ENCODE data around the gene RNF208. TPM values are rescaled to one million over a fixed set of nuclear protein-coding genes. Genes with fewer than 3 reads are reported as not detected.
A peak's percentile ranks its signal among the peaks of the same experiment; 100 is the strongest.

Gene RNF208
- total RNA-seq, 5 donors from 2014 or later (not counting 1 experiment from before 2014, with no cell fraction given), result 0.56 to 1.6 (median 1.5) TPM

DNA sequence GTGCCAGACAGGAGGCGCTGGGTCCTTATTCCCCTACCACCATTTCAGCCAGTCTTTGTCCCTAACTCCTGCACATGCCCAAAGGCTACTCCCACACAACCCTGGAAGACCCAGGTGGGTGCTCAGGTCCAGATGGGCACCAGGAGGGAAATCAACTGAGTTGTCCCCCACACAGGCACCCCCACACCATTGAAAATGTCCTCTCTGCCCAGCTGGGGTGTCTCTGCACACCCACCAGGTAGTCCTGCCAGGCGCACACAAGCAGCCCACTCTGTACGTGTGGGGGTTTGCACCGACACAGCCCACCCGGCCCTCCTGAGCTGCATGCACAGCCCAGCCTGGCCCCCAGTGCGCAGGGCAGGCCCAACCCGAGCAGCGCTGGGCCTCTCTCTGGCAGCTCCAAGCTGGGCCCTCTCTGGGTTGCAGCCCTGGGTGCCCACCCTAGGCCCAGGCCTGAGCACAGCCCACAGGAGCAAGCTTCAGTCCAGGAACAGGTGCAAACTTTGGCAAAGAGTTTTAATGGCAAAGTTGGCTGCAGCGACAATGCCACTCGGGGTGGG, 2.2 kb downstream of the RNF208 start:
- DNase-seq (no peak), ATAC-seq (replicated peaks in 1 of 4) (no peak)
- ChIA-PET POLR2A (no interaction called here), CTCF (no interaction called here)
- Histone ChIP-seq H3K9me3 (no peaks in the 10 kb centered on the region), H3K27ac (ENCODE audit: low read length) (no peak overlapping the region), H3K4me3 (ENCODE audit: control insufficient read depth in 1 of 2, extremely low read depth in 1 of 2, low read length in 1 of 2) (no peak overlapping the region), H3K36me3 (ENCODE audit: control insufficient read depth in 2 of 2, extremely low read depth in 1 of 2, insufficient read depth in 1 of 2, low read length in 1 of 2) (peaks cover 0 to 2% of the 10 kb centered on the region in 2 donors), H3K27me3 (replicated peaks in 1 of 2; ENCODE audit: control insufficient read depth in 2 of 2, extremely low read depth in 1 of 2, insufficient read depth in 2 of 2, low read length in 1 of 2) (peaks cover 0 to 11% of the 10 kb centered on the region in 2 experiments), H3K4me1 (ENCODE audit: control insufficient read depth in 1 of 2, extremely low read depth in 1 of 2, insufficient read depth in 2 of 2, low read length in 2 of 2) (peaks cover 2 to 28% of the 10 kb centered on the region in 2 experiments)
- Mint-ChIP-seq H3K9me3 (no peaks in the 10 kb centered on the region), H3K4me3 (peak overlapping the region in 2 of 3 donors; percentile 21 to 55), H3K36me3 (no peaks in the 10 kb centered on the region), H3K27me3 (no peaks in the 10 kb centered on the region), H3K4me1 (peaks cover 0 to 5% (median 4%) of the 10 kb centered on the region in 3 donors), H3K27ac (no peak overlapping the region)
- WGBS (ENCODE audit: insufficient coverage), result 91% methylated on average over 10 of the region's 10 CpGs

GRCh38 chr9:137218754-137219271, 3.2 kb downstream of the RNF208 start:
- 95% methylated on average over 10 of the region's 12 CpGs for WGBS (ENCODE audit: insufficient coverage)
- H3K4me1 ChIP-seq (ENCODE audit: control insufficient read depth in 1 of 2, extremely low read depth in 1 of 2, insufficient read depth in 2 of 2, low read length in 2 of 2), result peaks cover 2 to 20% of the 10 kb centered on the region in 2 experiments
- Mint-ChIP-seq H3K9me3 (no peaks in the 10 kb centered on the region), H3K27ac (no peak overlapping the region), H3K36me3 (no peaks in the 10 kb centered on the region), H3K4me3 (no peak overlapping the region), H3K27me3 (no peaks in the 10 kb centered on the region), H3K4me1 (peaks cover 0 to 3% (median 3%) of the 10 kb centered on the region in 3 donors)
- peaks cover 0 to 11% of the 10 kb centered on the region in 2 experiments for H3K27me3 ChIP-seq (replicated peaks in 1 of 2; ENCODE audit: control insufficient read depth in 2 of 2, extremely low read depth in 1 of 2, insufficient read depth in 2 of 2, low read length in 1 of 2)
- no peak for DNase-seq
- ChIA-PET CTCF (interaction anchor here (0.7 kb wide), 2 partner anchors 128 to 353 kb away, joined by 5 to 14 read pairs; partner anchors contain the start of gene EDF1 (in 1 of the 2)), POLR2A (interaction anchor here in 1 of 2 donors (0.6 kb wide), 1 partner anchor 18 kb away, joined by 5 read pairs; the partner anchor contains the start of gene TPRN)
- peaks cover 0 to 2% of the 10 kb centered on the region in 2 donors for H3K36me3 ChIP-seq (ENCODE audit: control insufficient read depth in 2 of 2, extremely low read depth in 1 of 2, insufficient read depth in 1 of 2, low read length in 1 of 2)
- no peak for ATAC-seq (replicated peaks in 1 of 4)
- H3K27ac ChIP-seq (ENCODE audit: low read length), result no peak overlapping the region
- no peaks in the 10 kb centered on the region for H3K9me3 ChIP-seq
- H3K4me3 ChIP-seq (ENCODE audit: control insufficient read depth in 1 of 2, extremely low read depth in 1 of 2, low read length in 1 of 2), result no peak overlapping the region

- ChIA-PET POLR2A (no interaction called here), CTCF (no interaction called here)
- no peaks in the 10 kb centered on the region for H3K36me3 Mint-ChIP-seq
- no peaks in the 10 kb centered on the region for H3K27me3 Mint-ChIP-seq
- peaks cover 0 to 3% (median 3%) of the 10 kb centered on the region in 3 donors for H3K4me1 Mint-ChIP-seq
- 93% methylated on average over 28 of the region's 30 CpGs for WGBS (ENCODE audit: insufficient coverage)
- no peaks in the 10 kb centered on the region for H3K9me3 Mint-ChIP-seq
- Histone ChIP-seq H3K4me3 (ENCODE audit: control insufficient read depth in 1 of 2, extremely low read depth in 1 of 2, low read length in 1 of 2) (no peak overlapping the region), H3K27me3 (replicated peaks in 1 of 2; ENCODE audit: control insufficient read depth in 2 of 2, extremely low read depth in 1 of 2, insufficient read depth in 2 of 2, low read length in 1 of 2) (peaks cover 0 to 11% of the 10 kb centered on the region in 2 experiments), H3K27ac (ENCODE audit: low read length) (no peak overlapping the region), H3K9me3 (no peaks in the 10 kb centered on the region), H3K36me3 (ENCODE audit: control insufficient read depth in 2 of 2, extremely low read depth in 1 of 2, insufficient read depth in 1 of 2, low read length in 1 of 2) (peaks cover 0 to 2% of the 10 kb centered on the region in 2 donors), H3K4me1 (ENCODE audit: control insufficient read depth in 1 of 2, extremely low read depth in 1 of 2, insufficient read depth in 2 of 2, low read length in 2 of 2) (peaks cover 2 to 15% of the 10 kb centered on the region in 2 experiments)
- ATAC-seq (replicated peaks in 1 of 4), result no peak
- no peak overlapping the region for H3K27ac Mint-ChIP-seq
- DNase-seq, result no peak
- H3K4me3 Mint-ChIP-seq, result no peak overlapping the region
Observed at GRCh38 chr9:137218212-137218753, 3.8 kb downstream of the RNF208 start.

DNA sequence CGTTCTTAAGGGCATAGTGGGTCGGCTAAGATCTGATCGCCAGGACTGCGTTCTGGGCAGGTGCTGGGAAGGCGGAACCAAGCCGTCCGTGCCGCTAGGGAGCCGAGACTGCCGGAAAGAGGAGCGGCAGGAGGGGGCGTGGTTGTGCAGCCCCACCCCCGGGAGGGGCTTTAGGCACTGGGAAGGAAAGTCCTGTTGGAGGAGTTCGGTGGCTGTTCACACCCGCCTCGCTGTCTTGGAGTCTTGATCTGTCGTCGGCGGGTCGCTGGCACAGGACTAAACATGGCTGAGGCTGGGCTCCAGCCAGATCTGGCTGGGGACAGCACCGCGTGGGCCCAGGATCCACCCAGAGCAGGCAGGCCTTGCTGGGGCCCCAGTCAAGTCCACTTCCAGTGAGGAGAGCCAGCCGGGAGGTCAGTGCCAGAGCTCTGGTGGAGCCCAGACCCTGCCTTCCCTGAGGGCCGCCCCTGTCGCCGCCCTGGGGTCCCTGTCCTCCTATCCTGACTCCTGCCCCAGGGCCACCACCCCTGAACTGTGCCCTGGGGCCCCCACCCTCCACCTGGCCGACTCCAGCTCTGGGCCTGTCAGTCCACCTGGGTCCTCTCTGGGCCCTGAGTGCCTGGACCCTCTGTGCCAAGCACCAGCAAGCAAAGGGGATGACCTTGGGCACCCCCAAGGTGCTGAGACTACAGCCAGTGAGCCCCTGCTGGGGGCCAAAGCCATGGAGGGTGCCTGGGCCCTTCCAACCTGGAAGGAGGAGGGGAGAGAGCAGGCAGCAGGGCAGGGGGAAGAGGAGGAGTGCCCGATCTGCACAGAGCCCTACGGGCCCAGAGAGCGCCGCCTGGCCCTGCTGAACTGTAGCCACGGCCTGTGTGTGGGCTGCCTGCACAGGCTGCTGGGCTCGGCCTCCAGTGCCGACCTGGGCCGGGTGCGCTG, 4.5 kb downstream of the RNF208 start:
- Histone ChIP-seq H3K4me3 (ENCODE audit: control insufficient read depth in 1 of 2, extremely low read depth in 1 of 2, low read length in 1 of 2) (no peak overlapping the region), H3K36me3 (ENCODE audit: control insufficient read depth in 2 of 2, extremely low read depth in 1 of 2, insufficient read depth in 1 of 2, low read length in 1 of 2) (peaks cover 0 to 2% of the 10 kb centered on the region in 2 donors), H3K27me3 (replicated peaks in 1 of 2; ENCODE audit: control insufficient read depth in 2 of 2, extremely low read depth in 1 of 2, insufficient read depth in 2 of 2, low read length in 1 of 2) (peaks cover 0 to 11% of the 10 kb centered on the region in 2 experiments), H3K27ac (ENCODE audit: low read length) (no peak overlapping the region), H3K4me1 (ENCODE audit: control insufficient read depth in 1 of 2, extremely low read depth in 1 of 2, insufficient read depth in 2 of 2, low read length in 2 of 2) (peaks cover 0 to 8% of the 10 kb centered on the region in 2 experiments), H3K9me3 (no peaks in the 10 kb centered on the region)
- Mint-ChIP-seq H3K4me3 (peak overlapping the region in 1 of 3 donors; percentile 9), H3K27ac (no peak overlapping the region), H3K9me3 (no peaks in the 10 kb centered on the region), H3K27me3 (no peaks in the 10 kb centered on the region), H3K36me3 (no peaks in the 10 kb centered on the region), H3K4me1 (no peaks in the 10 kb centered on the region)
- ATAC-seq (replicated peaks in 1 of 4) (no peak), DNase-seq (no peak)
- ChIA-PET CTCF (no interaction called here), POLR2A (no interaction called here)
- WGBS (ENCODE audit: insufficient coverage), result 86% methylated on average over 32 of the region's 36 CpGs

GRCh38 chr9:137216188-137216965, 5.7 kb downstream of the RNF208 start:
- 98% methylated on average over 28 of the region's 30 CpGs for WGBS (ENCODE audit: insufficient coverage)

More at GRCh38 chr9:137216188-137216965, 5.7 kb downstream of the RNF208 start:
- Mint-ChIP-seq H3K9me3 (no peaks in the 10 kb centered on the region), H3K36me3 (no peaks in the 10 kb centered on the region), H3K4me1 (no peaks in the 10 kb centered on the region), H3K4me3 (no peak overlapping the region), H3K27ac (no peak overlapping the region), H3K27me3 (no peaks in the 10 kb centered on the region)
- ATAC-seq (replicated peaks in 1 of 4) (no peak), DNase-seq (no peak)
- Histone ChIP-seq H3K36me3 (ENCODE audit: control insufficient read depth in 2 of 2, extremely low read depth in 1 of 2, insufficient read depth in 1 of 2, low read length in 1 of 2) (peaks cover 0 to 2% of the 10 kb centered on the region in 2 donors), H3K4me3 (ENCODE audit: control insufficient read depth in 1 of 2, extremely low read depth in 1 of 2, low read length in 1 of 2) (no peak overlapping the region), H3K4me1 (ENCODE audit: control insufficient read depth in 1 of 2, extremely low read depth in 1 of 2, insufficient read depth in 2 of 2, low read length in 2 of 2) (peaks cover 0 to under 1% of the 10 kb centered on the region in 2 experiments), H3K9me3 (no peaks in the 10 kb centered on the region), H3K27me3 (replicated peaks in 1 of 2; ENCODE audit: control insufficient read depth in 2 of 2, extremely low read depth in 1 of 2, insufficient read depth in 2 of 2, low read length in 1 of 2) (peaks cover 0 to 9% of the 10 kb centered on the region in 2 experiments), H3K27ac (ENCODE audit: low read length) (no peak overlapping the region)
- ChIA-PET CTCF (interaction anchor here in 1 of 2 donors (0.5 kb wide), 1 partner anchor 8 kb away, joined by 6 read pairs; no protein-coding TSS in a partner anchor), POLR2A (no interaction called here)
